Astrocyte of the spinal cord (primary cell): Measurements from ENCODE around the gene CD48.

Experiments
- DNase-seq: peaks from one replicate; pipeline ENCODE4 v3.0.0; 2011; ENCODE audit warnings: low read depth, low spot score
- H3K4me3 ChIP-seq: 2 replicates; pipeline ENCODE4 v1.5.1; 2011; ENCODE audit warnings: low read depth, mild to moderate bottlenecking, low read length, moderate library complexity
- in situ Hi-C: cut with HindIII; loops from 2 replicates; pipeline ENCODE4 v1.10.0; 2017; ENCODE audit warnings: low sequenced_read_pairs
- TF ChIP-seq, protein P1 (sequence below): IDR thresholded peaks from 2 replicates; pipeline ENCODE4 v1.5.1; 2012; ENCODE audit warnings: low read depth, mild to moderate bottlenecking, low read length, inconsistent platforms

The CD48 gene

DNA sequence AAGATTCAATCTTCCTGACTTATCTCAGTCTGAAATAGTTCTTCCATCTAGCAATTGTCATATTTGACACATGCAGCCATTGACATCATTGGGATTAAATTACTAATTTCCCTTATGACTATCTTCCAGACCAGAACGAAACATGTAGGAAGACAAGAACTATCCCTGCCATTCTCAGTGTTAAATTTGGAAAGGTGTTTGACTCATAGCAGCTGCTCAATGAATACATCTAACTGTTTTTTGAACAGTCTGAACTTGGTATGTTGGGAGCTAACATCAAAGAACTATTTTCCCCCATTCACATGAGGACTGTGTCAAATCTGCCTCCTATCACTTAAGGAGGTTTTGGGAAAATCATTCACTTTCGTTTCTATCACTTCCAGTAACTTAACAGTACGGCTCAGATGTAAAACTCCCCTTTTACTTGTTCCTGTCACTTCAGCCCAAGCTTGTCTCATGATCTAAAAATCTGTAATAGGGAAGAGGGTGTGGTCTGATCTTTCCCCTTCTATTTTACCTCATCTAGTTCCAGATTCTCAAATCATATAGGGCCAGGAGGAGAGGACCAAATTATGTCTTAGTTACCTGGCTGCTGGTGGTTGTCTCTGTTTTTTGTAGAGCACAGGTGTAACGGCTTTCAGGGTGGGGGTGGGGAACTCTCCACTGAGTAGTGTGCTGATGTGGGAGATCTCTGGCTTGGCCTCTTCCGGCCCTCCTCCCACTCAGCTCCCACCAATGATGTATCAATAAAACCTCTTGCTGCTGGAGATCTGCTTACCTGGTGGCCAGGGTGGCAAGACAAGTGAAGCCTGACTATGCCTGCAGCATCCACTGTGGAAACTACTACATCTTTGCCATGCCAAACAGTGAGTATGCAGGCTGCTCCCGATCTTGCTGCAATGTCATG is 38.6 kb downstream of the CD48 start:
- TF ChIP-seq, protein P1, sequence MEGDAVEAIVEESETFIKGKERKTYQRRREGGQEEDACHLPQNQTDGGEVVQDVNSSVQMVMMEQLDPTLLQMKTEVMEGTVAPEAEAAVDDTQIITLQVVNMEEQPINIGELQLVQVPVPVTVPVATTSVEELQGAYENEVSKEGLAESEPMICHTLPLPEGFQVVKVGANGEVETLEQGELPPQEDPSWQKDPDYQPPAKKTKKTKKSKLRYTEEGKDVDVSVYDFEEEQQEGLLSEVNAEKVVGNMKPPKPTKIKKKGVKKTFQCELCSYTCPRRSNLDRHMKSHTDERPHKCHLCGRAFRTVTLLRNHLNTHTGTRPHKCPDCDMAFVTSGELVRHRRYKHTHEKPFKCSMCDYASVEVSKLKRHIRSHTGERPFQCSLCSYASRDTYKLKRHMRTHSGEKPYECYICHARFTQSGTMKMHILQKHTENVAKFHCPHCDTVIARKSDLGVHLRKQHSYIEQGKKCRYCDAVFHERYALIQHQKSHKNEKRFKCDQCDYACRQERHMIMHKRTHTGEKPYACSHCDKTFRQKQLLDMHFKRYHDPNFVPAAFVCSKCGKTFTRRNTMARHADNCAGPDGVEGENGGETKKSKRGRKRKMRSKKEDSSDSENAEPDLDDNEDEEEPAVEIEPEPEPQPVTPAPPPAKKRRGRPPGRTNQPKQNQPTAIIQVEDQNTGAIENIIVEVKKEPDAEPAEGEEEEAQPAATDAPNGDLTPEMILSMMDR, result no peak
- in situ Hi-C loops, result no loop called here
- DNase-seq, result no peak
- no peak overlapping the region for H3K4me3 ChIP-seq

DNA sequence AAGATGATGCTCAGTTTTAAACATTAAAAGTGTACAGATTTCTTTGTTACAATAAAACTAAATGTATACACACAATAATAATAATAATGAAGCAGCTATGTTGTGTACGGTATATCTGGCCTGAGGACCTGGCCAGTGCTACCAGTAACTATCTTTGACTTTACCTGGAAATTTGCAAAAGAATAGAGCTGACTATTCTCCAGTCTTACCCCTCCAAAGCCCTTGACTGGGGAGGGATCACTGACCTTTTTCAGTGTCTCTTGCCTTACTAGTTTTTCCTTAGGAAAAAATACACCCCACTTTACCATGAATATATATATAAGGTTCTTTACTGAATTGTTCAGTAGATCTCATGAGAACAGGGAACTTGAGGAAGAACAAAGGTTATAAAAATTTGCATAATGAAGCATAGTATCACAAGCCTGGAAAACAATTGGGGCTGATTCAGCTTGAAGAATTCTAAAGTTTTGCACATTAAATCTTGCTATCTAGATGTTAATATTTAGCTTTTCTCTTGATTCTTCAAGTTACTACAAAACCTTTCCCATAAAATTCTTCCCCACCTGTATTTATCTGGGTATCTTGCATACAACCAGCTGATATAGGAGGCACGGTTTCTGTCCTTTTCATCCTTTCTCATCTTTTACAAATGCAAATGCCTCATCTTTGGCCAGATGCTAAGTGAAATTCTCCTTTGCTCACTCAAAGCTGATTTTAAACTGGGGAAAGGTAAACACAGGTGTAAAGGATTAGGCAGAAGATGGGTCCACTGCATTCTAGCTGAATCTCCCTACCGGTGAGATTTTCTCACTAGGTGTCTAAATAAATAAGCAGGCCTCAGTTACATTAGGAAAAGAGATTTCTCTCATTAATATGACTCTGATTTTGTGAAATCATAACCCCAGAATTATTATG is 39.8 kb downstream of the CD48 start:
- TF ChIP-seq, protein P1, result no peak
- in situ Hi-C loops, result no loop called here
- H3K4me3 ChIP-seq, result no peak overlapping the region
- DNase-seq, result no peak

DNA sequence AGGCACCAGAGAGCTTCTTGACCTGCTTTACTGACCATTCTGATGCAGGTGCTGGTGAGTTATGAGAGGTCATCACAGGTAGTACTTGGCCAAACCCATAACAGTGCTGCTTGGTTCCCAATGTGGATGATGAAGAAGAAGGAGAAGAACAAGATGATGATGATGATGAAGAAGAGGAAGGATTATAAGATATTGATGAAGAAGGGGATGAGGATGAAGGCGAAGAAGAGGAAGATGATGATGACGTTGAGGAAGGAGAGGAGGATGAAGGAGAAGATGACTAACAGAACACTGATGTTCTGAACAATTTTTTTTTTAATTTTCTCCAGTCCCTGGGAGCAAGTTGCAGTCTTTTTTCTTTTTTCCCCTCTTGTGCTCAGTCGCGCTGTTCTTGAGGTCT is 40.9 kb downstream of the CD48 start:
- no peak for DNase-seq
- no peak overlapping the region for H3K4me3 ChIP-seq
- in situ Hi-C loops, result no loop called here
- TF ChIP-seq, protein P1, result no peak

DNA sequence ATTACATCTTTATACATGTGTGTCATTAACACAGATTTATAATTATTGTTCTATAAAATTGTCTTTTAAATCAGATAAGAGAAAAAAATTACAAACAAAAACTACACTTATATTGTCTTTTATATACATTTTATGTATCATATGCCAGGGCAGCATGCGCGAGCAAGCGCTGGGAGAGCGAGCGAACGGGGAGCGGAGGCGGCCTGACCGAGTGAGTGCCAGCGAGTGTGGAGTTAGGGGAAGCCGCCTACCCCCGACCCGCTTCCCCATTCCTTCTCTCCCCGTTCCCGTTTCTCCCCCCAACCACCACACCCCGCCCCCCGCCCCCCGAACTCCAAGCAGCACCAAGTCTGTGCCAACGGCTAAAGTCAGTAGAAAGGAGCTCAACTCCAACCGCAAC is 41.8 kb downstream of the CD48 start:
- no peak overlapping the region for H3K4me3 ChIP-seq
- TF ChIP-seq, protein P1, result no peak
- in situ Hi-C loops, result no loop called here
- DNase-seq, result no peak

DNA sequence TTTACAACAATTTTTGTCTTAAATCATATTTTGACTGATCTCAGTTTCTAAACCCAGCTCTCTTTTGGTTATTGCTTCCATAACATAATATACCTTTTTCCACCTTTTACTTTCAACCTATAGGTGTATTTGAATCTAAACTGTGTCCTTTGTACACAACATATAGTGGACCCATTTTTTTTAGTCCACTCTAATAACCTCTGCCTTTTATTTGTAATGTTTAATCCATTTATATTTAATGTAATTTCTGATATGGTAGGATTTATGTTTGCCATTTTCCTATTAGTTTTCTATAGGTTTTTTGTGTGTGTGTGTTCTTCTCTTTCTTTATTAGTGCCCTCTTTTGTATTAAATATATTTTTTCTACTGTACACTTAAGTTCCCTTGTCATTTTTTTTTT is 42.3 kb downstream of the CD48 start:
- in situ Hi-C loops, result no loop called here
- no peak for DNase-seq
- TF ChIP-seq, protein P1, result no peak
- no peak overlapping the region for H3K4me3 ChIP-seq

DNA sequence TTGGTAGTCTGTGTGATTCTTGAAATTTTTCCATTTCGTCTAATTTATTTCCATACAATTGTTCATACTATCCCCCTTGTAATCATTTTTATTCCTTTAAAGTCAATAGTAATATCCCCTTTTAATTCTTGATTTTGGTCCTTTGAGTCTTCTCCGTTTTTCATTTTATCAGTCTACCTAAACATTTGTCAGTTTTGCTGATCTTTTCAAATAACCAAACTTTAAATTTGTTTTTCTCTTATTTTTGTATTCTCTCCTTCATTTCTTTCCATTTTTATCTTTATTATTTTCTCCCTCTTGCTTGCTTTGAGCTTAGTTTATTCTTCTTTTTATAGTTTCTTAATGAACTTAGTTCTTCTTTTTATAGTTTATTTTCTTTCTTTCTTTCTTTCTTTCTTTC is 43.7 kb downstream of the CD48 start:
- in situ Hi-C loops, result no loop called here
- no peak overlapping the region for H3K4me3 ChIP-seq
- DNase-seq, result no peak
- TF ChIP-seq, protein P1, result no peak
